K562 (cell line): ENCODE data around the gene PLCB3. TPM values are rescaled to one million over a fixed set of nuclear protein-coding genes. Genes with fewer than 3 reads are reported as not detected.

Experiments used
- AFF4 ChIP-seq: sonication (generic); formaldehyde crosslinking; IDR thresholded peaks from 2 replicates; pipeline ENCODE4 v1.8.0; 2023; ENCODE audit warnings: mild to moderate bottlenecking, missing genetic modification reagents
- POLR2A ChIP-seq: fragments of 450-650 bp; conservative IDR thresholded peaks from 2 replicates; pipeline ENCODE4 v1.6.1; 2016
- SMAD4 ChIP-seq: fragments of 250-450 bp; sonication (Bioruptor Pico); conservative IDR thresholded peaks from 2 replicates; pipeline ENCODE4 v1.8.0; 2021; ENCODE audit warnings: inconsistent platforms, mild to moderate bottlenecking, moderate library complexity
- SUPT5H ChIP-seq: fragments of 450-650 bp; IDR thresholded peaks from 2 replicates; pipeline ENCODE4 v1.6.1; 2016
- THRA ChIP-seq: fragments of 450-650 bp; IDR thresholded peaks from 2 replicates; pipeline ENCODE4 v1.6.1; 2017; ENCODE audit warnings: mild to moderate bottlenecking, moderate library complexity
- UBTF ChIP-seq, 2 experiments: IDR thresholded peaks; 2 replicates each; pipeline ENCODE4 v1.6.1; 2012; ENCODE audit warnings: improper control_type of control experiment in 2 of 2, low read depth in 2 of 2, low read length in 2 of 2, borderline replicate concordance in 1 of 2
- ZBTB40 ChIP-seq, 2 experiments: fragments of 450-650 bp in 1 of 2; sonication (generic) in 1 of 2; formaldehyde crosslinking in 1 of 2; IDR thresholded peaks; 2 replicates each; pipeline versions ENCODE4 v1.7.1 to v1.9.0; 2016 to 2022; ENCODE audit warnings: inconsistent platforms in 1 of 2, mild to moderate bottlenecking in 1 of 2, missing genetic modification reagents in 1 of 2
- ZNF3 ChIP-seq: fragments of 250-450 bp; sonication (Bioruptor Pico); IDR thresholded peaks from 2 replicates; pipeline ENCODE4 v1.5.0; 2021; ENCODE audit warnings: mild to moderate bottlenecking, moderate library complexity
- ZNF436 ChIP-seq: fragments of 250-450, 450-650 bp; sonication (Bioruptor Pico); formaldehyde crosslinking; IDR thresholded peaks from 2 replicates; pipeline ENCODE4 v1.7.0; 2020; ENCODE audit warnings: mild to moderate bottlenecking
- polyA plus RNA-seq, 8 experiments: library from polyadenylated mRNA; depleted of rRNA in 4 of 8; stranded (reverse) in 5 of 8; unstranded in 3 of 8; fragments of >200 nt; fragmentation: Nextera tagmentation in 2 of 8; fragmentation: Illumina TruSeq in 1 of 8; extraction: Ambion mirVana in 2 of 8; extraction: Trizol in 1 of 8; gene quantifications; 2 replicates each; pipeline versions ENCODE4 v1.2.1 to v1.2.3, GENCODE V29; 2011 to 2014; ENCODE audit warnings: inconsistent platforms in 1 of 8, missing spikeins in 1 of 8
- total RNA-seq, 7 experiments: library from RNA; depleted of rRNA in 6 of 7; stranded (reverse); fragments of >200 nt in 6 of 7; fragmentation: Illumina TruSeq in 2 of 7; extraction: Trizol in 2 of 7; gene quantifications; 2 replicates each; pipeline versions ENCODE4 v1.2.1 to v1.2.3, GENCODE V29; 2011 to 2021; ENCODE audit warnings: low replicate concordance in 1 of 7

PLCB3 gene
- total and polyA plus RNA-seq, 9 of the 15 experiments (the other 6 are each of a cell fraction or from before 2014, with no cell fraction given): 0.31 to 44.8 (median 14.6) TPM

- TF ChIP-seq ZBTB40 (IDR thresholded peaks at IDR 0.05) (peak; percentile 56; the same call in 1 of the 2 replicates), ZBTB40 (CRISPR knock-in tag; IDR thresholded peaks at IDR 0.05) (no peak), ZNF436 (no peak), ZNF3 (no peak), SUPT5H (peak; percentile 76), POLR2A (peak; percentile 76), SMAD4 (CRISPR knock-in tag) (no peak), AFF4 (CRISPR knock-in tag) (no peak), UBTF (IDR thresholded peaks at IDR 0.05; ENCODE audit: borderline replicate concordance in 1 of 2, low read depth in 2 of 2, low read length in 2 of 2) (0 out of 4 replicates have a peak, but pooled peaks of 1 of the 2 experiments have one; percentile 44), THRA (no peak)
These were observed 908 bp downstream of the PLCB3 start (continued) for GRCh38 chr11:64252003-64252872.
